ENCODE measurements around the gene ATG16L1.

ATG16L1 gene

GRCh38 chr2:233270951-233271350, 19.5 kb downstream of the ATG16L1 start:
- H3K18ac ChIP-seq (ENCODE audit: low read length) = no peak overlapping the region
- no peaks in the 10 kb centered on the region for H3K4me1 ChIP-seq (ENCODE audit: control insufficient read depth in 2 of 2, insufficient read depth in 1 of 2, low read depth in 1 of 2, low read length in 2 of 2)
- WGBS, 2 donors (ENCODE audit: extremely low coverage in 2 of 2, insufficient read length in 2 of 2, insufficient replicate concordance in 1 of 2) = no CpG with 5 or more reads among the region's 4 CpGs
- H3K4me2 ChIP-seq (ENCODE audit: insufficient read depth, low read length, poor library complexity, severe bottlenecking) = no peak overlapping the region
- H2BK12ac ChIP-seq (ENCODE audit: low read length) = no peak overlapping the region
- no peak overlapping the region for H3K23ac ChIP-seq (ENCODE audit: low read depth, low read length, poor library complexity)
- no peaks in the 10 kb centered on the region for H3K27me3 ChIP-seq (ENCODE audit: control insufficient read depth in 3 of 3, insufficient read depth in 3 of 3, low read depth in 1 of 3, low read length in 3 of 3)
- H3K4me3 ChIP-seq (ENCODE audit: low read length in 2 of 2) = no peak overlapping the region
- H3K36me3 ChIP-seq (replicated peaks in 1 of 2; ENCODE audit: control insufficient read depth in 2 of 2, insufficient read depth in 2 of 2, low read length in 2 of 2) = peaks cover 29 to 97% of the 10 kb centered on the region in 2 donors
- H2BK15ac ChIP-seq (ENCODE audit: low read length) = no peak overlapping the region
- H4K8ac ChIP-seq (ENCODE audit: low read depth, low read length) = no peak overlapping the region
- no peak overlapping the region for H2BK120ac ChIP-seq (ENCODE audit: low read depth, low read length)
- no peak overlapping the region for H3K4ac ChIP-seq (ENCODE audit: low read length)
- H3K79me1 ChIP-seq (ENCODE audit: low read depth, low read length) = peaks cover 2% of the 10 kb centered on the region
- H3K9me3 ChIP-seq (replicated peaks in 1 of 2; ENCODE audit: control insufficient read depth in 2 of 2, insufficient read depth in 1 of 2, low read depth in 1 of 2, low read length in 2 of 2) = peaks cover 0 to 1% of the 10 kb centered on the region in 2 donors
- no peak overlapping the region for H2BK5ac ChIP-seq (ENCODE audit: low read length)
- DNase-seq (ENCODE audit: low spot score) = no peak
- no peak overlapping the region for H3K27ac ChIP-seq (replicated peaks; ENCODE audit: low read length)
- no peak overlapping the region for H2AK5ac ChIP-seq (ENCODE audit: low read depth, low read length)
- no peak overlapping the region for H3K14ac ChIP-seq (ENCODE audit: low read length)
- H2AFZ ChIP-seq (ENCODE audit: low read length) = no peak overlapping the region
- H3K9ac ChIP-seq (ENCODE audit: low read depth, low read length, poor library complexity) = no peak overlapping the region
- no peak overlapping the region for H4K91ac ChIP-seq (ENCODE audit: low read depth, low read length, poor library complexity)

- Histone ChIP-seq H3K4me2 (ENCODE audit: insufficient read depth, low read length, poor library complexity, severe bottlenecking) (no peak overlapping the region), H2AK5ac (ENCODE audit: low read depth, low read length) (no peak overlapping the region), H3K4me1 (ENCODE audit: control insufficient read depth in 2 of 2, insufficient read depth in 1 of 2, low read depth in 1 of 2, low read length in 2 of 2) (no peaks in the 10 kb centered on the region), H3K4me3 (ENCODE audit: low read length in 2 of 2) (no peak overlapping the region), H3K9ac (ENCODE audit: low read depth, low read length, poor library complexity) (no peak overlapping the region), H4K91ac (ENCODE audit: low read depth, low read length, poor library complexity) (no peak overlapping the region), H3K4ac (ENCODE audit: low read length) (no peak overlapping the region), H2BK120ac (ENCODE audit: low read depth, low read length) (no peak overlapping the region), H4K8ac (ENCODE audit: low read depth, low read length) (no peak overlapping the region), H2BK5ac (ENCODE audit: low read length) (no peak overlapping the region), H3K27ac (replicated peaks; ENCODE audit: low read length) (no peak overlapping the region), H3K36me3 (replicated peaks in 1 of 2; ENCODE audit: control insufficient read depth in 2 of 2, insufficient read depth in 2 of 2, low read length in 2 of 2) (peaks cover 31 to 97% of the 10 kb centered on the region in 2 donors), H2BK15ac (ENCODE audit: low read length) (no peak overlapping the region), H3K14ac (ENCODE audit: low read length) (no peak overlapping the region), H3K18ac (ENCODE audit: low read length) (no peak overlapping the region), H2AFZ (ENCODE audit: low read length) (no peak overlapping the region), H3K23ac (ENCODE audit: low read depth, low read length, poor library complexity) (no peak overlapping the region), H2BK12ac (ENCODE audit: low read length) (no peak overlapping the region), H3K79me1 (ENCODE audit: low read depth, low read length) (no peaks in the 10 kb centered on the region), H3K9me3 (replicated peaks in 1 of 2; ENCODE audit: control insufficient read depth in 2 of 2, insufficient read depth in 1 of 2, low read depth in 1 of 2, low read length in 2 of 2) (peaks cover 0 to 1% of the 10 kb centered on the region in 2 donors), H3K27me3 (ENCODE audit: control insufficient read depth in 3 of 3, insufficient read depth in 3 of 3, low read depth in 1 of 3, low read length in 3 of 3) (no peaks in the 10 kb centered on the region)
- DNase-seq (ENCODE audit: low spot score) = no peak
- no CpG with 5 or more reads among the region's 2 CpGs for WGBS, 2 donors (ENCODE audit: extremely low coverage in 2 of 2, insufficient read length in 2 of 2, insufficient replicate concordance in 1 of 2)
Measured at GRCh38 chr2:233271693-233272092, 20.2 kb downstream of the ATG16L1 start.

- H3K9ac ChIP-seq (ENCODE audit: low read depth, low read length, poor library complexity) = no peak overlapping the region
- H2AK5ac ChIP-seq (ENCODE audit: low read depth, low read length) = no peak overlapping the region
- H3K9me3 ChIP-seq (replicated peaks in 1 of 2; ENCODE audit: control insufficient read depth in 2 of 2, insufficient read depth in 1 of 2, low read depth in 1 of 2, low read length in 2 of 2) = no peaks in the 10 kb centered on the region
- H3K4me1 ChIP-seq (ENCODE audit: control insufficient read depth in 2 of 2, insufficient read depth in 1 of 2, low read depth in 1 of 2, low read length in 2 of 2) = no peaks in the 10 kb centered on the region
- peaks cover 30 to 98% of the 10 kb centered on the region in 2 donors for H3K36me3 ChIP-seq (replicated peaks in 1 of 2; ENCODE audit: control insufficient read depth in 2 of 2, insufficient read depth in 2 of 2, low read length in 2 of 2)
- no peak overlapping the region for H3K18ac ChIP-seq (ENCODE audit: low read length)
- WGBS, 2 donors (ENCODE audit: extremely low coverage in 2 of 2, insufficient read length in 2 of 2, insufficient replicate concordance in 1 of 2) = no CpG with 5 or more reads among the region's 6 CpGs
- DNase-seq (ENCODE audit: low spot score) = no peak
- H3K27ac ChIP-seq (replicated peaks; ENCODE audit: low read length) = no peak overlapping the region
- H2AFZ ChIP-seq (ENCODE audit: low read length) = no peak overlapping the region
- H2BK15ac ChIP-seq (ENCODE audit: low read length) = no peak overlapping the region
- no peak overlapping the region for H3K4ac ChIP-seq (ENCODE audit: low read length)
- H3K27me3 ChIP-seq (ENCODE audit: control insufficient read depth in 3 of 3, insufficient read depth in 3 of 3, low read depth in 1 of 3, low read length in 3 of 3) = no peaks in the 10 kb centered on the region
- no peak overlapping the region for H2BK12ac ChIP-seq (ENCODE audit: low read length)
- no peak overlapping the region for H4K91ac ChIP-seq (ENCODE audit: low read depth, low read length, poor library complexity)
- H2BK5ac ChIP-seq (ENCODE audit: low read length) = no peak overlapping the region
- no peak overlapping the region for H3K23ac ChIP-seq (ENCODE audit: low read depth, low read length, poor library complexity)
- H3K4me2 ChIP-seq (ENCODE audit: insufficient read depth, low read length, poor library complexity, severe bottlenecking) = no peak overlapping the region
- H4K8ac ChIP-seq (ENCODE audit: low read depth, low read length) = no peak overlapping the region
- no peak overlapping the region for H2BK120ac ChIP-seq (ENCODE audit: low read depth, low read length)
- H3K14ac ChIP-seq (ENCODE audit: low read length) = no peak overlapping the region
- H3K79me1 ChIP-seq (ENCODE audit: low read depth, low read length) = no peaks in the 10 kb centered on the region
- H3K4me3 ChIP-seq (ENCODE audit: low read length in 2 of 2) = no peak overlapping the region
Measured at GRCh38 chr2:233273120-233273519, 21.6 kb downstream of the ATG16L1 start.

- no peaks in the 10 kb centered on the region for H3K27me3 ChIP-seq (ENCODE audit: control insufficient read depth in 3 of 3, insufficient read depth in 3 of 3, low read depth in 1 of 3, low read length in 3 of 3)
- H2BK120ac ChIP-seq (ENCODE audit: low read depth, low read length) = no peak overlapping the region
- H3K4me3 ChIP-seq (ENCODE audit: low read length in 2 of 2) = no peak overlapping the region
- no CpG with 5 or more reads among the region's 4 CpGs for WGBS, 2 donors (ENCODE audit: extremely low coverage in 2 of 2, insufficient read length in 2 of 2, insufficient replicate concordance in 1 of 2)
- H3K9me3 ChIP-seq (replicated peaks in 1 of 2; ENCODE audit: control insufficient read depth in 2 of 2, insufficient read depth in 1 of 2, low read depth in 1 of 2, low read length in 2 of 2) = no peaks in the 10 kb centered on the region
- H3K14ac ChIP-seq (ENCODE audit: low read length) = no peak overlapping the region
- peaks cover 39 to 98% of the 10 kb centered on the region in 2 donors for H3K36me3 ChIP-seq (replicated peaks in 1 of 2; ENCODE audit: control insufficient read depth in 2 of 2, insufficient read depth in 2 of 2, low read length in 2 of 2)
- H3K79me1 ChIP-seq (ENCODE audit: low read depth, low read length) = no peaks in the 10 kb centered on the region
- H3K18ac ChIP-seq (ENCODE audit: low read length) = no peak overlapping the region
- H3K4me2 ChIP-seq (ENCODE audit: insufficient read depth, low read length, poor library complexity, severe bottlenecking) = no peak overlapping the region
- H4K91ac ChIP-seq (ENCODE audit: low read depth, low read length, poor library complexity) = no peak overlapping the region
- no peak overlapping the region for H2AK5ac ChIP-seq (ENCODE audit: low read depth, low read length)
- no peak overlapping the region for H2BK5ac ChIP-seq (ENCODE audit: low read length)
- no peak overlapping the region for H3K4ac ChIP-seq (ENCODE audit: low read length)
- H3K4me1 ChIP-seq (ENCODE audit: control insufficient read depth in 2 of 2, insufficient read depth in 1 of 2, low read depth in 1 of 2, low read length in 2 of 2) = no peaks in the 10 kb centered on the region
- no peak overlapping the region for H2BK15ac ChIP-seq (ENCODE audit: low read length)
- H3K27ac ChIP-seq (replicated peaks; ENCODE audit: low read length) = no peak overlapping the region
- H4K8ac ChIP-seq (ENCODE audit: low read depth, low read length) = no peak overlapping the region
- H2BK12ac ChIP-seq (ENCODE audit: low read length) = no peak overlapping the region
- H3K9ac ChIP-seq (ENCODE audit: low read depth, low read length, poor library complexity) = no peak overlapping the region
- no peak overlapping the region for H2AFZ ChIP-seq (ENCODE audit: low read length)
- no peak overlapping the region for H3K23ac ChIP-seq (ENCODE audit: low read depth, low read length, poor library complexity)
- no peak for DNase-seq (ENCODE audit: low spot score)
Measured at GRCh38 chr2:233275223-233275622, 23.8 kb downstream of the ATG16L1 start.
